Upper lobe of left lung (tissue), 4 donors: ENCODE measurements around the gene RBBP5.

Experiments
- CTCF ChIP-seq, 6 experiments: fragments of 450-650 bp in 4 of 6; fragments of 200-600 bp in 2 of 6; sonication (generic) in 2 of 6; IDR thresholded peaks; one replicate each; pipeline ENCODE4 v1.5.1; 2016 to 2019; ENCODE audit warnings: antibody characterized with exemption in 6 of 6
- POLR2A ChIP-seq, 4 donors: fragments of 450-650 bp; IDR thresholded peaks; one replicate each; pipeline ENCODE4 v1.5.1; 2016 to 2017; ENCODE audit warnings: antibody characterized with exemption in 4 of 4, mild to moderate bottlenecking in 2 of 4

GRCh38 chr1:205137901-205138300 lies 16.1 kb upstream of the RBBP5 start:
- TF ChIP-seq POLR2A (IDR thresholded peaks at IDR 0.05) (no peak), CTCF (IDR thresholded peaks at IDR 0.05) (no peak)
